DND-41 (cell line): ENCODE data around the gene MTG2.

Experiments used
- EZH2 ChIP-seq: IDR thresholded peaks from 3 replicates; pipeline ENCODE4 v1.6.1; 2012; ENCODE audit warnings: borderline replicate concordance, low read depth, mild to moderate bottlenecking, moderate library complexity, low read length, inconsistent platforms; ENCODE audit not compliant: severe bottlenecking
- TF ChIP-seq, protein P1 (sequence below): IDR thresholded peaks from 2 replicates; pipeline ENCODE4 v1.5.1; 2012; ENCODE audit warnings: borderline replicate concordance, low read length, moderate library complexity, mild to moderate bottlenecking; ENCODE audit not compliant: poor library complexity, severe bottlenecking; ENCODE audit errors: extremely low read depth

DNA sequence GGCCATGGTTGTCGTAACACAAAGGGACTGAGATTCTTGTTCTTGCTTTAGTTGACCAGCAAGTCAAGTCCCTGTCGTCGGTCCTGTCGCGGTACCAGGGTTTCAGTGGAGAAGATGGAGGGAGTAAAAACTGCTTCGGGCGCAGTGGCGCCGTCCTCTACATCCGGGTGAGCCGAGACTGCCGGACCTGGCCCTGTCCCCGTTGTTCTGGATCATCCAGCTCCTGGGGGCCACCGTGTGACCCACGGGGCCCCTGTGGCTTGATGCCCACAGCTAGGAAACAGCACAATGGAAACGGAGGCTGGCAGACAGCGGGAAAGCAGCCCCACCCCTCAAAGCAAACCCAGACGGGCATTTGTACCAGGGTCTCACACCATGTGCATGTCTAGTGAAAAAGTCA lies 15.0 kb downstream of the MTG2 start:
- TF ChIP-seq, protein P1, sequence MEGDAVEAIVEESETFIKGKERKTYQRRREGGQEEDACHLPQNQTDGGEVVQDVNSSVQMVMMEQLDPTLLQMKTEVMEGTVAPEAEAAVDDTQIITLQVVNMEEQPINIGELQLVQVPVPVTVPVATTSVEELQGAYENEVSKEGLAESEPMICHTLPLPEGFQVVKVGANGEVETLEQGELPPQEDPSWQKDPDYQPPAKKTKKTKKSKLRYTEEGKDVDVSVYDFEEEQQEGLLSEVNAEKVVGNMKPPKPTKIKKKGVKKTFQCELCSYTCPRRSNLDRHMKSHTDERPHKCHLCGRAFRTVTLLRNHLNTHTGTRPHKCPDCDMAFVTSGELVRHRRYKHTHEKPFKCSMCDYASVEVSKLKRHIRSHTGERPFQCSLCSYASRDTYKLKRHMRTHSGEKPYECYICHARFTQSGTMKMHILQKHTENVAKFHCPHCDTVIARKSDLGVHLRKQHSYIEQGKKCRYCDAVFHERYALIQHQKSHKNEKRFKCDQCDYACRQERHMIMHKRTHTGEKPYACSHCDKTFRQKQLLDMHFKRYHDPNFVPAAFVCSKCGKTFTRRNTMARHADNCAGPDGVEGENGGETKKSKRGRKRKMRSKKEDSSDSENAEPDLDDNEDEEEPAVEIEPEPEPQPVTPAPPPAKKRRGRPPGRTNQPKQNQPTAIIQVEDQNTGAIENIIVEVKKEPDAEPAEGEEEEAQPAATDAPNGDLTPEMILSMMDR, result no peak
- TF ChIP-seq EZH2, result no peak
